H9 (cell line): ENCODE results near the gene AK4. TPM values are rescaled to one million over a fixed set of nuclear protein-coding genes. Genes with fewer than 3 reads are reported as not detected.

Source experiments
- DNase-seq: peaks from one replicate; pipeline ENCODE4 v3.0.0-alpha.2; 2017
- H2AFZ ChIP-seq: one replicate; pipeline ENCODE4 v1.6.1; 2013; ENCODE audit warnings: mild to moderate bottlenecking, low read length, control low read depth, moderate library complexity
- H2AK5ac ChIP-seq: 2 replicates; pipeline ENCODE4 v1.6.1; 2013; ENCODE audit warnings: low read length, control low read depth, mixed read lengths; ENCODE audit not compliant: insufficient read length
- H2BK120ac ChIP-seq: one replicate; pipeline ENCODE4 v1.6.1; 2013; ENCODE audit warnings: low read depth, mild to moderate bottlenecking, low read length, control low read depth, inconsistent platforms; ENCODE audit not compliant: poor library complexity, severe bottlenecking
- H2BK12ac ChIP-seq: 2 replicates; pipeline ENCODE4 v1.6.1; 2013; ENCODE audit warnings: low read length, control low read depth, mixed read lengths, low read depth; ENCODE audit not compliant: insufficient read length
- H2BK15ac ChIP-seq: 2 replicates; pipeline ENCODE4 v1.6.1; 2013; ENCODE audit warnings: low read depth, low read length, control low read depth
- H2BK20ac ChIP-seq: one replicate; pipeline ENCODE4 v1.6.1; 2013; ENCODE audit warnings: low read depth, mild to moderate bottlenecking, low read length, control low read depth, inconsistent platforms; ENCODE audit not compliant: poor library complexity, severe bottlenecking
- H2BK5ac ChIP-seq: 2 replicates; pipeline ENCODE4 v1.6.1; 2013; ENCODE audit warnings: low read length, control low read depth, mixed read lengths; ENCODE audit not compliant: insufficient read length
- H3K14ac ChIP-seq: 2 replicates; pipeline ENCODE4 v1.6.1; 2013; ENCODE audit warnings: low read length, control low read depth; ENCODE audit not compliant: insufficient read depth
- H3K18ac ChIP-seq: 2 replicates; pipeline ENCODE4 v1.6.1; 2013; ENCODE audit warnings: low read depth, mild to moderate bottlenecking, mixed read lengths, low read length, control low read depth; ENCODE audit not compliant: insufficient read length
- H3K23ac ChIP-seq: 2 replicates; pipeline ENCODE4 v1.6.1; 2013; ENCODE audit warnings: low read length, control low read depth, mixed read lengths, low read depth; ENCODE audit not compliant: insufficient read length
- H3K23me2 ChIP-seq: 2 replicates; pipeline ENCODE4 v1.6.1; 2013; ENCODE audit warnings: low read depth, mild to moderate bottlenecking, mixed read lengths, low read length, control low read depth; ENCODE audit not compliant: insufficient read length, poor library complexity, severe bottlenecking
- H3K27ac ChIP-seq: 2 replicates; pipeline ENCODE4 v1.5.1; 2013; ENCODE audit warnings: low read length, control low read depth, mixed read lengths, low read depth; ENCODE audit not compliant: insufficient read length
- H3K27me3 ChIP-seq: 2 replicates; pipeline ENCODE4 v1.6.1; 2013; ENCODE audit warnings: low read length, control low read depth, inconsistent platforms; ENCODE audit not compliant: insufficient read depth
- H3K4ac ChIP-seq: 2 replicates; pipeline ENCODE4 v1.6.1; 2013; ENCODE audit warnings: low read depth, mild to moderate bottlenecking, control low read depth, inconsistent platforms, low read length, moderate library complexity
- H3K4me1 ChIP-seq: 2 replicates; pipeline ENCODE4 v1.6.1; 2013; ENCODE audit warnings: low read length, control low read depth, inconsistent platforms; ENCODE audit not compliant: insufficient read depth
- H3K4me2 ChIP-seq: 2 replicates; pipeline ENCODE4 v1.6.1; 2013; ENCODE audit warnings: low read length, control low read depth, mixed read lengths; ENCODE audit not compliant: insufficient read length, insufficient read depth
- H3K56ac ChIP-seq: 2 replicates; pipeline ENCODE4 v1.6.1; 2013; ENCODE audit warnings: low read depth, mild to moderate bottlenecking, mixed read lengths, low read length, control low read depth; ENCODE audit not compliant: insufficient read length
- H3K79me1 ChIP-seq: 2 replicates; pipeline ENCODE4 v1.6.1; 2013; ENCODE audit warnings: low read depth, mild to moderate bottlenecking, moderate library complexity, low read length, control low read depth, inconsistent platforms; ENCODE audit not compliant: insufficient read depth, poor library complexity, severe bottlenecking
- H3K79me2 ChIP-seq: 2 replicates; pipeline ENCODE4 v1.6.1; 2013; ENCODE audit warnings: low read length, control low read depth, inconsistent platforms; ENCODE audit not compliant: insufficient read depth
- H3K9ac ChIP-seq: 2 replicates; pipeline ENCODE4 v1.6.1; 2013; ENCODE audit warnings: low read length, control low read depth, mixed read lengths; ENCODE audit not compliant: insufficient read length; ENCODE audit errors: extremely low read depth
- H3K9me3 ChIP-seq: one replicate; pipeline ENCODE4 v1.6.1; 2013; ENCODE audit warnings: low read depth, low read length, inconsistent platforms; ENCODE audit not compliant: control insufficient read depth
- H3T11ph ChIP-seq: one replicate; pipeline ENCODE4 v1.6.1; 2013; ENCODE audit warnings: mild to moderate bottlenecking, low read length, control low read depth, inconsistent platforms
- H4K20me1 ChIP-seq: one replicate; pipeline ENCODE4 v1.6.1; 2013; ENCODE audit not compliant: control insufficient read depth, insufficient read length, insufficient read depth
- H4K5ac ChIP-seq: 2 replicates; pipeline ENCODE4 v1.6.1; 2013; ENCODE audit warnings: low read depth, mild to moderate bottlenecking, mixed read lengths, low read length, control low read depth; ENCODE audit not compliant: insufficient read length
- H4K8ac ChIP-seq: replicated peaks from 2 replicates; pipeline ENCODE4 v1.6.1; 2013; ENCODE audit warnings: low read length, control low read depth, mixed read lengths, low read depth; ENCODE audit not compliant: insufficient read length
- H4K91ac ChIP-seq: 2 replicates; pipeline ENCODE4 v1.6.1; 2013; ENCODE audit warnings: low read depth, mild to moderate bottlenecking, moderate library complexity, mixed read lengths, low read length, control low read depth; ENCODE audit not compliant: insufficient read length
- H3K27ac Mint-ChIP-seq, 3 experiments: 2 replicates in 2 of 3; 3 replicates in 1 of 3; pipeline ENCODE4 v1.8.0; 2020 to 2021; ENCODE audit warnings: mixed read lengths in 3 of 3, mild to moderate bottlenecking in 1 of 3, moderate library complexity in 1 of 3
- H3K27me3 Mint-ChIP-seq: 2 replicates; pipeline ENCODE4 v1.8.0; 2021; ENCODE audit warnings: low read depth, mild to moderate bottlenecking, moderate library complexity, mixed read lengths
- H3K36me3 Mint-ChIP-seq, 3 experiments: 2 replicates in 2 of 3; 3 replicates in 1 of 3; pipeline ENCODE4 v1.8.0; 2020 to 2021; ENCODE audit warnings: low read depth in 3 of 3, mixed read lengths in 3 of 3; ENCODE audit not compliant: insufficient read depth in 1 of 3
- H3K4me1 Mint-ChIP-seq, 2 experiments: 2 replicates each; pipeline ENCODE4 v1.8.0; 2020; ENCODE audit warnings: mixed read lengths in 2 of 2
- H3K4me3 Mint-ChIP-seq, 2 experiments: 2 replicates in 1 of 2; 3 replicates in 1 of 2; pipeline ENCODE4 v1.8.0; 2020 to 2021; ENCODE audit warnings: mild to moderate bottlenecking in 2 of 2, mixed read lengths in 2 of 2, moderate library complexity in 1 of 2
- H3K9me3 Mint-ChIP-seq, 2 experiments: 2 replicates in 1 of 2; 3 replicates in 1 of 2; pipeline ENCODE4 v1.8.0; 2020; ENCODE audit warnings: mild to moderate bottlenecking in 2 of 2, mixed read lengths in 2 of 2, moderate library complexity in 1 of 2
- CTCF ChIP-seq: fragments of 200-600 bp; sonication (generic); conservative IDR thresholded peaks from 3 replicates; pipeline ENCODE4 v1.8.0; 2021; ENCODE audit warnings: antibody characterized with exemption, mild to moderate bottlenecking
- WGBS: extraction: QIAGEN DNeasy Blood & Tissue Kit; methylation state at CpG from one replicate; pipeline ENCODE4 v1.1.7; 2013; ENCODE audit warnings: missing lambda C conversion rate, low lambda C conversion rate, mixed read lengths; ENCODE audit not compliant: insufficient read length; ENCODE audit errors: extremely low coverage; 5-methylcytosine and 5-hydroxymethylcytosine counted together
- total RNA-seq: library from RNA; stranded (reverse); gene quantifications from 2 replicates; pipeline ENCODE4 v1.2.1, GENCODE V29; 2021

The AK4 gene
- total RNA-seq, 1 experiment from 2014 or later: 45.6 TPM

- H3K4me3 Mint-ChIP-seq: no peak overlapping the region
- H3K27me3 ChIP-seq: no peaks in the 10 kb centered on the region
- no peak overlapping the region for H2BK5ac ChIP-seq
- H2AFZ ChIP-seq: no peak overlapping the region
- no peak overlapping the region for H3K27ac ChIP-seq
- no peaks in the 10 kb centered on the region for H3K9me3 ChIP-seq
- H3K9ac ChIP-seq: no peak overlapping the region
- no peak overlapping the region for H3K23ac ChIP-seq
- H3T11ph ChIP-seq: no peak overlapping the region
- no peaks in the 10 kb centered on the region for H3K23me2 ChIP-seq
- no CpG with 5 or more reads among the region's 2 CpGs for WGBS
- H3K79me2 ChIP-seq: peaks cover 7% of the 10 kb centered on the region; the same call in 1 of the 2 replicates
- no peak overlapping the region for H2AK5ac ChIP-seq
- no peak overlapping the region for H3K56ac ChIP-seq
- H2BK120ac ChIP-seq: no peak overlapping the region
- no peak overlapping the region for H3K4me2 ChIP-seq
- peaks cover 8% of the 10 kb centered on the region for H3K79me1 ChIP-seq
- no peak overlapping the region for H2BK20ac ChIP-seq
- no peak overlapping the region for H2BK15ac ChIP-seq
- H3K18ac ChIP-seq: no peak overlapping the region
- no peak overlapping the region for H2BK12ac ChIP-seq
- no peaks in the 10 kb centered on the region for H3K4me1 ChIP-seq
- TF ChIP-seq CTCF: no peak
- no peak overlapping the region for H3K27ac Mint-ChIP-seq
- no peak overlapping the region for H3K14ac ChIP-seq
- H3K27me3 Mint-ChIP-seq: no peaks in the 10 kb centered on the region
- H3K9me3 Mint-ChIP-seq: no peaks in the 10 kb centered on the region
- H3K36me3 Mint-ChIP-seq: peaks cover 0 to 15% (median 2%) of the 10 kb centered on the region in 3 experiments; a peak in 4 of 7 replicates
- no peaks in the 10 kb centered on the region for H3K4me1 Mint-ChIP-seq
- DNase-seq: no peak
- H4K91ac ChIP-seq: no peak overlapping the region
- H4K5ac ChIP-seq: no peak overlapping the region
- no peaks in the 10 kb centered on the region for H4K20me1 ChIP-seq
- no peak overlapping the region for H4K8ac ChIP-seq
- no peak overlapping the region for H3K4ac ChIP-seq
Observed at GRCh38 chr1:65200411-65200810, 52.4 kb downstream of the AK4 start.
